Retinal pigment epithelial cell (primary cell): ENCODE results near the gene EHBP1L1.

Experiments used
- DNase-seq: peaks from one replicate; pipeline ENCODE4 v3.0.0-alpha.2; 2010; ENCODE audit warnings: low read depth
- H3K4me3 ChIP-seq: 2 replicates; pipeline ENCODE4 v1.5.1; 2011; ENCODE audit warnings: mild to moderate bottlenecking, low read length, control low read depth, moderate library complexity
- CTCF ChIP-seq: conservative IDR thresholded peaks from 2 replicates; pipeline ENCODE4 v1.5.1; 2011; ENCODE audit warnings: low read depth, low read length, control low read depth, inconsistent platforms

Gene EHBP1L1

GRCh38 chr11:65621460-65621859 lies 45.6 kb downstream of the EHBP1L1 start:
- no peak overlapping the region for H3K4me3 ChIP-seq
- no peak for TF ChIP-seq CTCF
- no peak for DNase-seq

- H3K4me3 ChIP-seq: no peak overlapping the region
- no peak for DNase-seq
- TF ChIP-seq CTCF: no peak
Observed at GRCh38 chr11:65622011-65622410, 46.2 kb downstream of the EHBP1L1 start.

GRCh38 chr11:65623177-65623576 lies 47.3 kb downstream of the EHBP1L1 start:
- no peak for TF ChIP-seq CTCF
- no peak for DNase-seq
- H3K4me3 ChIP-seq: no peak overlapping the region

- no peak for TF ChIP-seq CTCF
- DNase-seq: no peak
- H3K4me3 ChIP-seq: no peak overlapping the region
Observed at GRCh38 chr11:65623852-65624616, 48.2 kb downstream of the EHBP1L1 start.

GRCh38 chr11:65624931-65625627 lies 49.2 kb downstream of the EHBP1L1 start:
- no peak overlapping the region for H3K4me3 ChIP-seq
- no peak for DNase-seq
- TF ChIP-seq CTCF: no peak

- H3K4me3 ChIP-seq: no peak overlapping the region
- no peak for DNase-seq
- TF ChIP-seq CTCF: peak; percentile 64
Observed at GRCh38 chr11:65625628-65626342, 49.9 kb downstream of the EHBP1L1 start.
